Measurements from ENCODE around the gene ENTHD1.
A peak's percentile ranks its signal among the peaks of the same experiment; 100 is the strongest.
"Not testable (repeated sequence)": the region's sequence is repeated elsewhere in the genome, so short reads cannot be mapped to it uniquely, and the experiment has no call there.

The ENTHD1 gene

GRCh38 chr22:39923696-39924095 is 30.1 kb upstream of the ENTHD1 start:
- DNase-seq, result peak; percentile 17 to 40 (median 26)

DNA sequence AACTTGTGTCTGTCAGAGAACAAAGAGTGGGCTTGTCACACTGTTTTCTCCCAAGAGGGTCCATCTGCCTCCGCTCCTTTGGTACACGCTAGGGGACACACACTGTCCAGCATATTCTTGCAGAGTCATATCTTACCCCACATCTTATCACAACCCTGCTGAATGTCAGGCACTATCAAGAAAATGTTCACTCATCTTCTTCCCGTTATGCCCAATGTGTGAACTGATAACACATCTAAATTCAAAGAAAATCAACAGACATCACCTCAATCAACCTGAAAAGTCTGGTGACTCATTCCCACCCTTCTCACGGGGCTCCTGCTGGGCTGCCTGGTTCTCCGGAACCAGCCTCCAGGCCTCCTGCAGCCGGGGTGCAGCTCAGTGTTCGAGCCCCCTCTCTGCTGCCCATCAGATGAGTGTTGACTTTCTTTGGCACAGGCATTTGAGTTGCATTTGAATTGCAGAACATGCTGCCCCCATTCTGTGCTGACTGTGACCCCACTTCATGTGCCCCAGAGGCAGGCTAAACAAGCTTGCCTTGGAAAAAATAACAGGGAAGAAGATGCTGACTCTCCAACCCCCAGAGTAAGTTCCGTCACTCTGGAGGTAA is 26.7 kb upstream of the ENTHD1 start:
- DNase-seq, result no peak

DNA sequence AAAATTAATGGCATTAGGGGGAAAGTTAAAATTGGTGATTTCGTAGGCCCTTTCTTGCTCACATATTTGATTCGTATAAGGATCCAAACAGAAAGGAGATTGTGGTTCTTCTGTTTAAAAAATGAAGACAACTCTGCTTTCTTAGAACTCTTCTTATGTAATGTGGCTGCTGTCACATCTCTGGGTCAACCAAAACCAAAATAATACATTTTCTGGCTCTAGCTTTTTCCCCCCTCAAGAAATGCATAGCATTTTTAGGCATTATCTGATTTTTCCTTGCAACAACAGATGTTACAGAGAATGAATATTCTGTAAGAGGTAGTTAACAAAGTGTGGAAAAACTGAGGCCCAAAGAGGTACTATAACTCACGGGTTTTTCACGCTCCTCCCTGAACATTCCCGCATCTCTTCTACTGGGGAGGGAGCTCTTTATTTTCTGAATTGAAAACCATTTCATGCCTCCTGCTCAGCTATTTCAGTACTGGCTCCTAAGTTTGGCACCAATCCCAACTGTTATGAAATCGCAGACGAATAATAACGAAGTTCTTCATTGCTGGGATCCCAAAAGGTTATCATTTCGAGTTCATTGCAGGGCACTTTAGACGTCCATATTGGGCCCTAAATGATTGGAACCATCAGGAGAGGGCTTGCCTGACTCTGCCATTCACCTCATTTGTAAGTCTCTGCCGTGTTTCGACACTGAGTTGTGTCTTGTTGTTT is 24.4 kb upstream of the ENTHD1 start:
- no peak for DNase-seq

GRCh38 chr22:39917197-39917643 is 23.7 kb upstream of the ENTHD1 start:
- DNase-seq, result no peak

DNA sequence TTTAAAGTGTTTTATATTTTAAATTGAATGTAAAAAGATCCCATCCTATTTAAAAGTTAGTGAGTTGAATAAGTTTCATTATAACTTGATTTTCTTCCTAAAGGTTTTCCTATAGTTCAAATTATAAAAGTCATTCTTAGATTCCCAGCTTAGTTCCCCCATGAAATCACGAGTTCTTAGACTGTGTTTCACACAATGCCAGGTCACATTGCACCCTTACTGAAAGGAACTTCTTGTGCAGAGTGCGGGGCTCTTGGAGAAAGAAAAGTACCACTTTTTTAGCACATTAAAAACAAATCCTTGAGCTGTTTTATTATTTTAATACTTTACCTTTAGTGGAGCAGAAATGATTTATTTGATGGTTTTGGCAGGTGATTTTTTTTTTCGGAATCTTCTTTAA is 22.9 kb upstream of the ENTHD1 start:
- DNase-seq, result no peak

DNA sequence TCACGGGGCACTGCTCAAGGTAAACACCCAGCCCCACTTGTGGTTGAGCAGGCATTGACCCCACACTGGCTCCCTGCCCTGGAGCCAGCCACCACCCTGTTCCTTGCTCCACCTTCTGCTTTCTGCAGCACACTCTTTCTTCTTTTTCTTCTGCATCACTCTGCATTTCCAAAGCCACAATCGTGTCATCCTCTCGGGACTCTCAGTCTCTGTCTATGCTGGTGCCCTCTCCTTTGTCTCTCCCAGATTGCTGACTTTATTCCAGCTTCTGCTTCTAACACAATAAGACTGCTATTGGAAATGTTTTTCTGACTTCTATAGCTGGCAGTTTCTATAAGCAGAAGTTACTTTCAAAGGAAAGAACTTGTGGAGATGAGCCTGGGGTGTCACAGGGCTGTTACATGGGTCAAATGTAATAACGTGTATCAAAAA is 21.8 kb upstream of the ENTHD1 start:
- no peak for DNase-seq

- no peak for DNase-seq
Measured at GRCh38 chr22:39914584-39914983, 21.0 kb upstream of the ENTHD1 start.

DNA sequence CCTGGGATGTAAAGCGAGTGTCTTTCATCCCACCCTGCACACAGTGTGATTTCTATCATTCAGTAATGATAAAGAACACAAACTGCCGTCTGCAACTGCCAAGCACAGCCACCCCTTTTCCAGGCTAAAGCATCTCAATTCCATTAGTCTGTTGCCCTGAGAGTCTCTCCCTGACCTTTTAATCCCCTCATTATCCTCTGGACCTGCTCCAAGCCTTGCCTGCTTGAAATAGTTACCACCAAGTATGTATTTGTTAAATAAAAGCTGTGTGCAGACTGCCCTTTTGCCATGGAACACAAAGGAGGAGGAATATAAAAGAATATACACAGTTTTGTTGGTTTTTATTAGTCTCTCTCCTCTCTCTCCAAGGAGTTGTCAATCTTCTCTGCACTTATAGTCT is 20.3 kb upstream of the ENTHD1 start:
- no peak for DNase-seq

GRCh38 chr22:39913321-39913720 is 19.8 kb upstream of the ENTHD1 start:
- DNase-seq, result no peak

DNA sequence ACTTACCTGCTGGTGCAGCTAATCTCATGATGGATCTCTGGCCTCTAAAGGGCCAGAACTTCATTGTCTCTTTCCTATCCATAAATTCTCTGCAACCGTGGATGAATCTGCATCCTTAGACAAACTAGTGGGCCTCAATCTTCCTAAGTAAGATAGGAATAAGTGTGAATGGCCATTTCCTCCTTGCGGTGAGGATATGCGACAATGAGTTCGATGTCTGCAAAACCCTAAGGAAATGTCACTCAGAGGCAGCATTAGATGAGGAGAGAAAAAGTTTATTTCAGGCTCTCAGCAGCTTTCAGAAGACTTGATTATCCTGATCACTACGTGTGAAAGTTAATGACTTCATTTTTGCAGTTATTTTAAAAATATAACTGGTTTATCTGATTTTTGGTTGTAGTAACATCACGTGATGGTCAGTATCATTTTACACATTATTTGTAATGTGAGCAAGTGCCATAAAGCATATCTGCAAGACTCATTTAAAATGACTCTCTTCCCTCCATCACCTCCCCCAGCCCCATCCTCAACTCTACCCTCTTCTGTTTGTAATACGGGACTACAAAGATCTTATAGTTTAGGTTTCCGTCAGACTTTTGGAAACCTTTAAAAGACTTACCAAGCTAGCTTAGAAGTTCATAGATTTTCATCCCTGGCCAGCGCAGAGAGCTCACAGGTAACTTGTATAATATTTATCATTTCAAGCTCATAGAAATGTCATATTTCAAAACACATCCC is 17.5 kb upstream of the ENTHD1 start:
- DNase-seq, result no peak

- DNase-seq, result peak in 2 of 3 donors; percentile 24 to 29
Measured at GRCh38 chr22:39908737-39909136, 15.2 kb upstream of the ENTHD1 start.

DNA sequence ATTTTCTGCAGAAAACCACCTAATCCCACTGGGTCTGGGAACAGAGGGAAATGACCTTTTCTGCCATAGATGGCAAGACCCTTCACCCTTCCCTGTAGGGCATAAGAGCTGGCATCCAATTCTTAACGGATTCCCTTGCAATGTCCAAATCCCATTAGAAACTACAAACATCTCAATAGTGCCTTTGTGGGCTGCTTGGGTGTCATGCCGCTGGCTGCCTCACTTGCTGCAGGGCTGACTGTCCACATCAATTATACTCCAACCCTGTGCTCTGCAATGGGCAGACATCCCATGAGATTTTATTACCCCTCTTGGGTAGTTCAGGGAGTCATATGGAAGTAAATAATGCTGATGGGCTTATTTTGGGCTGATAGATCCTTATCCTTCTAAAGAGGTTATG is 14.6 kb upstream of the ENTHD1 start:
- DNase-seq, result no peak

- DNase-seq, result no peak
Measured at GRCh38 chr22:39907605-39908097, 14.1 kb upstream of the ENTHD1 start.

- no peak for DNase-seq
Measured at GRCh38 chr22:39907047-39907446, 13.5 kb upstream of the ENTHD1 start.

DNA sequence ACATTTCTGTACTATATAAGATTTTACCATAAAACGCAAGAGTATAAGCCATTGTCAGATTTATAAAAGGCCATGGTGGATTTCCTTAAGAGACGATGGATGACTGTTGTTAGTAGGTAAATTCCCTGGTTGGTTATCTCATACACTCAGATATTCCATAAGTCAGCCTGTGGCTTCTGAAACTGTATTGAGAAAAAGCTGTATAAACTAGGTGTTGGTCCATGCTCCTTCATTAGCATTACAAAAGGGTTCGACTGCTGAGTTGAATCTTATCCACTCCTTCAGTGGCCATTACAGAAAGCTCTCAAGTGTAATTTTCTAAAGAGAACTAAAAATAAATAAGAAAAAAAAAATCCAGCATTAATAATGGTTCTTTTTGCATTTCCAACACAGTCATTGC is 12.6 kb upstream of the ENTHD1 start:
- no peak for DNase-seq

- no peak for DNase-seq
Measured at GRCh38 chr22:39905687-39906086, 12.1 kb upstream of the ENTHD1 start.

DNA sequence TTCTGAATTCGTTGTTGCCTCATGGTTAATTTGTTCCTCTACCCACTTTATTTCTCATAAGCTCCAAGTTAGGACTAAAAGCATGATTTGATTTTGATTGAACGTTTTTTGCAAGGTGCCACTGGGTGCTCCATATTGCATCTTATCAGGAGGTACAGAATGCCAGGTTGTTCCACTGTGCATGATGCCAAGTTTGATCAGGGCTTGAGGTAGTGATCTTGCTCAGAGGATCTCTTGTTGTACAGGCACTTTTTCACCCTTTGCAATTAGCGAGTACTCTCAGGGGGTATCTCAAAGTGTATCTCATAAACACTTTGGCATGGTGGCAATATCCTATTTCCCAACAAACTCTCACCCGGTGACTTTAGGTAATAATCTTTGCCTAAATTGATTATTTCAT is 11.3 kb upstream of the ENTHD1 start:
- DNase-seq, result no peak

GRCh38 chr22:39904024-39904423 is 10.5 kb upstream of the ENTHD1 start:
- DNase-seq, result not testable (repeated sequence)

DNA sequence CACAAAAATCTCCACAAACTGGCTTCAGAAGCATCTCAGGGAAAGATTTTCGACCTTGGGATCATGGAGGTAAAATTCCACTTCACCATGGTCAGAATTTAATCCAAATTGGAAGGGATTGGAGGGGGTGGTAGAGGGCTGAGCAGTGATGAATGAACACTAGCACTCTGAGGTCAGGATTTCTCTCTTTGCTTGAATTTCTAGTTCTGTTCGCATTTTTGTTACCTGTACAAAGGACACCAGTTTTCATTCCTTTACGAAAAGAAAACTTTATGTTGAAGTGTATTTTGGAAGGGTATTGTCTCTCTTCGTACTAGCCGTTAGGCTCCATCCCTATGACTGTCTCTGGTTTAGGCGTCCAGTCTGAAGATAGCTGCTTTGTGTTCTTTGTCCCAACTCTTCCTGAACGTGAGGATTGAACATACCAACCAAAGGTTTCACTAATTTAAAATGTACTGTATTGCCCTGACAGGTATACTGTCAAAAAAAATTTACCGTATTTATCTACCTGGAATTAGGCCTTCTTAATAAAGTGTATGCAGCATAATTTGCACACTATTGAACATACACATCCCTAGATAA is 8.1 kb upstream of the ENTHD1 start:
- DNase-seq, result no peak

DNA sequence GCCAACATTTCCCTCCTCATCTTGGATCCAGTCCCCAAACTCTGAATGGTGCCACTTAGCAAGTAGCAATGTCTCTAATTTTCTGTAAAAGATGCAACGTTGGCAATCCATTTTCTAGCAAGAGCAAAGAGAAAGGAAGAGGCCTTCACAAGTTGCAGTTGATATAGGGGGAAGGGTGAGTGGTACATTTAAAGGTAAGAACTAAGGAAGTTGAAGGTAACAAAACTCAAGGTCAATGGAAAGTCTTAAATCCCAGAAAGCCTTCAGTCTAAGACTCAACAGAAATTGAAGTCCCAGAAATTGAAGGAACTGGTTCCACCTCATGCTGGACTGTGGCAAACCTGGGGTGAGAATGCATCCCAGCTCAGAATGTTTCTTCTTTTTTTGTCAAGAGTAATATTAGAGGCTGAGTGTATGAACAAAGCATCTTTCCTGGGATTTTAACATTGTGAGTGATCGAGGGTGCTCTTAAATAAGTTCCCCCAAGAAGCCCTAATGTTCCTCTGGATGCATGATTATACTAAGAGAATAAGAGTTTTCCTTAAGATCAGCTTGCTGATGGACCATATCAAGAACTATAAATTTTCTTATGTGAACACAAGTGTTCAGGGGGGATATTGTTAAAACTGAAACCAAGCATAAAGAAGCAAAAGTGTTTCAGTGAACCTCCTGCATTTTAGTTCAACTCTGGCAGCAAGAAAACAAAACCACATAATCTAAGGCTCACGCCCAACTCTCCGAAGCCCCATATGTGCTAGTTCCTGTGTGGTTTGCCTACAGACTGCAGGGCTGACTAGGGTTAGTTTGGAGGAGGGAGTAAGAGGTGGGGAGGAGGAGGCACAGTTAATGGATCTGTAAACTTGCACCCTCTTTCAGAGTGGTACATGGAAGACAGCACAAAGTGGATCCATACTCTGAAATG is 7.0 kb upstream of the ENTHD1 start, which contains the start of gene GRAP2:
Gene GRAP2, plus strand, starts transcription at position 779 of the 922 bp plus-strand sequence. CDS start 46,023 bp downstream, outside the sequence.
- DNase-seq, result peak in 2 of 3 donors; percentile 15 to 26

DNA sequence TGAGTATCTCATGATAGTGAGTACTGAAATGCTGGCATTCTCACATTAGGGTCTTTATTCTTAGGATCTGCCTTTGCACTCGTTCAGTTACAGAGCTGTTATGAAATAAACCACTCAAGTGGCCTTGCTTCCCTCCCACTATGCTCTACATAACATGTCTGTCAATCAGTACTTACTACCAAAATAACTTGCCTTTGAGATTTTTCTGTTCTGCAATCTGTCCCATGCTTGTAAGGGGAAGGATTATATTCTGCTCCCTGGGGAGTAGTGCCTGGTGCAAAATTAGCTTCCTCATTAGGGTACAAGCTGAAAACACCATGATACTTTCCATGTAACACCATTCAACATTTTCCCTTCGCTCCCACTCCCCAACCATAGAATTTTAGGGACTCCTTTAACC is 5.4 kb upstream of the ENTHD1 start:
- DNase-seq, result peak; percentile 42 to 68 (median 56)

DNA sequence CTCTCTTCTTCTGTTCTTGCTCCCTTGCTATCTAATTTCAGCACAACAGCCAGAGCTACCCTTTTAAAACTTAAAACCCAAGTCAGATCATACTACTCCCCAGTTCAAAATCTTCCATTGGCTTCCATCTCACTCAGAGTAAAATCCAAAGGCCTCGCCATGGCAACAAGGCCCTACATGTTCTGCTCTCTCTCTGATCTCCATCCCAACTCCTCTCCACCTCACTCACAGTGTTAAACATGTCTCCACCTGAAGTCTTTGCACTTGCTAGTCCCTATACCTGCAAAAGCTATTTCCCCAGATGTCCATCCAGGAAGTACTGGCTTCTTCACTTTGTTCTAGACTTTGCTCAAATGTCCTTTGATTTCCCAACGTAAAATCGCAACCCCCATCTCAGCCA is 4.3 kb upstream of the ENTHD1 start:
- DNase-seq, result no peak
